SKM-1 (cell line): ENCODE measurements around the gene CEP68.
"Not testable (repeated sequence)": the region's sequence is repeated elsewhere in the genome, so short reads cannot be mapped to it uniquely, and the experiment has no call there.

ENCODE experiments used
- DNase-seq: peaks from one replicate; lab custom pipeline; 2025; ENCODE audit not compliant: unreplicated experiment; lab: John Stamatoyannopoulos, UW

Gene CEP68

DNA sequence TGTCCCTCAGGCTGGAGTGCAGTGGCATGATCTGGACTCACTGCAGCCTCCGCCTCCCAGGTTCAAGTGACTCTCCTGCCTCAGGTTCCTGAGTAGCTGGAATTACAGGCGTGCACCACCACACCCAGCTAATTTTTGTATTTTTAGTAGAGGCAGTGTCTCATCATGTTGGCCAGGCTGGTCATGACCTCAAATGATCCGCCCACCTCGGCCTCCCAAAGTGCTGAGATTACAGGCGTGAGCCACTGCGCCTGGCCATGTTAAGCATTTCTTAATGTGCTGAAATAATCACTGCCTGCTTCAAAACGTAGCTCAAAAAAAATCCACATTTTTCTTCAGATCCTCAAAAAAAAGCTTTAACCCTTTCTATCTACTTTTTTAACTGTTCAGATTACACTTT, 69.2 kb downstream of the CEP68 start:
- DNase-seq: not testable (repeated sequence)

DNA sequence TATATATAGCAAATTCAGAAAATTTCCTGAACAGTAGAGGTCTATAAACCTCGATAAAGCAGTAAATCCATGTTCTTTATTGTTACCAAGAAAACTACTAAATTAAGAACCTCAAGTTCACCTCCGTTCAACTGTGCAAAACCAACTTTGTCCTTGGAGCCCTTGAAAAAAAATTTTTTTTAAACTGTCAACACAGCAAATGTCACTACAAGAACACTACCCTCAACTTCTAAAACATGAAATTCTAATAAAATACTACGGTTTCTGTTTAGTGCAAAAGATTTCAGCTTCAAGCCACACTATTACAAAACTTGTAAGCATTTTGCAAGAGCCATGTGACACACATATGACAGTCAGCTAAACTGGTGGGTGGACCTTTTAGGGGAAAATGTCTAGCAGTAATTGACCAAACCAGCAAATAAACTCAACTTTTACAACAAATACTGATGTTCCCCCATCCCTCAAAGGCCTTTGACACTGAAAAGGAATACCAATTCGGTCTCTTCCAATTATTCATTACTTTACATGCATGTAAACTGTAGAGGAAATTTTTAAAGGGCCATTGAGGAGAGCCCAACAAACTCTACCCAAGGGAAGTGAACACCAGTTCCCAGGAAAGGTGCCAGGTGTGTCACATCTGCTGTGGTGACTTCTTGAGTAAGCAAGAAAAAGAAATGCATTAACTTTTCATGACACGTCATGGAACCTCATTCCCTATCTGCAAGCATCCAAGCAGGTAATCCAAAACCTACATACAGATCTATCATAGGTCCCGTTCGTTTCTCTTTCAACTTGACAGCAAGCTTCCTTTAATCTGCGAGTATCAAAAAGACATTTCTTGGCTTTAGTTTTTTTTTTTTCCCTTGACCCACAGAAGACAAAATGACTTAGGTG, 72.3 kb downstream of the CEP68 start:
- peak; percentile 70 for DNase-seq

DNA sequence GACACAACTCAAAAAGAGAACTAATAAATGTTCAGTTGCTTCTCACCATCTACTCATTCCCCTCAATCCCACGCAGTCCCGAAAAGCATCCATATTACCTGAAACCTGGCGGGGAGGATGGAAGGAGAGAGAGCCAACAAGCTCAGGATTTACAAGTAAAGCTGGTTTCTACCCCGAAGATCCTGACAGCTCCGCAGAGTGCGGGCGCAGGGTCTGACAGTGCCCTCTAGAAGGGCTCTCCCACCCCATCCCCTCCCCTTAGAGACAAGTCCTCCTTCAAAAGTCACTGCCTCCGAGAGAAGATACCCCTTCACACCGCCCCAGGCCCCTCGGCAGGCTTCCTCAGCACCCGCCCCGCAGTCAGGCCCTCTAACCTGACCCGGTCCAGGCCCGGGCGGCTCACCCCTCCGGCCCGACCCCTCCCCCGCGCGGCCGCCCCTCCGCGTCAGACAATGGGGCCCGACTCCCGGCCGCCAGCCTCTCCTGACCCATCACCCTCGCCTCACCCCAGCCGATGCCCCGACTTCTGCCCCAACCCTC, 73.1 kb downstream of the CEP68 start:
- no peak for DNase-seq

DNA sequence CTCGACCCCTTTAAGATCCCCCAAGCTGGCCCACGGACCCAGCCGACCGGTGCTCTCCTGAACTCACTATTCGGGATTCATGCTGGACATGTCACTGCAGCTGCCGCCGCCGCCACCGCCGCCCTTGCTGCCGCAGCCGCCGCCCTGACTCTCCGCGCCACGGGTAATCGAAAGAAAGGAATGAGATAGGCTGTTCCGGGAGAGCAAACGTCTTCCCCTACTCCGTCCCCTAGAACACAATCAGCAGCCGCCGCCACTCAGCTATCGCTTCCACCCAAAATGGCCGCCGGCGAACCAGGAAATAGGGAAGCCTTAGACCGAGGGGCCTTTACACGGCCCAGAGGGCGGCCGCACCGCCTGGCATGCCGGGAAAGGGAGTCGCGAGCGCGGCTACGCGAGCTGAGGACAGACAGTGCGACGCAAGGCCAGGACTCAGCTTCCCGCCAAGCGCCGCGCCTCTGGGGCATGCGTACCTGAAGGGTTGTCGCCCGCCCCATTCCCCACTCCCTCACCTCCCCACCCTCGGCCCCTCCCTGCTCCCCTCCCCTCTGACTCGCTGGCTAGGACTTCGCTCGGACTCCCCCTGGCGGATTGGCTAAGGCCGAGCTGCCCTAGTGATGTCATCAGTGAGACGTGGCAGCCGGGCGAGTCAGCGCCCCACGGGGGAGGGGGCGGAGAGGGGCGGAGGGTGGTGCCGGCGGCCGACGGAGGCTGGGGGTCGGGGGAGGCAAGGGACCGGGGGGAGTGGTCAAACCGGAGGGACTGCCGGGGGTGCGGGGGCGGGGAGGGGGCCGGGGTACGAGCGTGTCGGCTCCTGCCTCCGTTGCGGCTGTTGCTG, 73.8 kb downstream of the CEP68 start, which contains the start of gene RAB1A:
RAB1A (minus strand) TSS at position 281 of the 838 bp plus-strand sequence; CDS start at position 90, 191 bp downstream.
- DNase-seq: peak; percentile 97

DNA sequence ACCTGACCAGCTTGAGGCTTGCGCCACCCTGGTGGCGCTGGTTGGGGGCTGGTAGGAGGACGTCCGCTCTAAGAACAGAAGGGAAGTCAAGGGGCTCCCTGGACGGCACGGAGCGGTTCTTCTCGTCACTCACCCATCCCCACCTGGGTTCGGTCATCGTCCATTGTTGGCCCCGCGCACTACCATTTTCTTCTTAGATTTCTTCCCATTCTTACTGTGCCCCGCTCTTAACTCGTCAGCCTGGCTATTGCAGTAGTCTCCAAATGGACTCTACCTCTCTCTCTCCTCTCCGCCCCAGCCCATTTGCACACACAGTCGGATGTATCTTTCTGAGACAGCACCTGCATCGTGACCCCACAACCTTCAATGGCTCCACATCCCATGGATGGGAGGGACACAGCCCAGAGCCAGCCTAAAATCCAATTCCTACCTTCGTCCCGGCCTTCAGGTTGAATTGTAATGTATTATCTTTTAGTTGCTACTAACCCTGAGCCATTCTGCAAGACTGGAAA, 74.5 kb downstream of the CEP68 start:
- DNase-seq: peak; percentile 74

DNA sequence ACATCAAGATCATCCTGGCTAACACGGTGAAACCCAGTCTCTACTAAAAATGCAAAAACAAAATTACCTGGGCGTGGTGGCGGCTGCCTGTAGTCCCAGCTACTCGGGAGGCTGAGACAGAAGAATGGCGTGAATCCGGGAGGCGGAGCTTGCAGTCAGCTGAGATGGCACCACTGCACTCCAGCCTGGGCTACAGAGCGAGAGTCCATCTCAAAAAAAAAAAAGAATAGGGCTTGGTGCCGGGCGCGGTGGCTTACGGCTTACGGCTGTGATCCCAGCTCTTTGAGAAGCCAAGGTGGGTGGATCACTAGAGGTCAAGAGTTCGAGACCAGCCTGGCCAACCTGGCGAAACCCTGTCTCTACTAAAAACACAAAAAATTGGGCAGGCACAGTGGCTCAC, 76.7 kb downstream of the CEP68 start:
- DNase-seq: not testable (repeated sequence)

DNA sequence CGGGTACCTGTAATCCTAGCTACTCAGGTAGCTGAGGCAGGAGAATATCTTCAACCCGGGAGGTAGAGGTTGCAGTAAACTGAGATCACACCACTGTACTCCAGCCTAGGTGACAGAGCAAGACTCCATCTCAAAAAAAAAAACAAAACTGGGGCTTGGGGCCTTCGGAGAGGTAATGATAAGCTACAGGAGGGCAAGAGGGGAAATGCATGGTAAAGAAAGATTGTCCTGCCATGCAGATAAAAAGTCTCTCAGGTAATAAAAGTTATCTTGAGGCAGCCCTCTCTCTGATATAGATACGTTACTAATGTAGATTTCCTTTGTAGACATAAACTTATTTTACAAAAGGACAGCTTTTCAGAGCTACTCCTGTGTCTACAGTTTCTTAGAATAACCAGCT, 77.4 kb downstream of the CEP68 start:
- DNase-seq: no peak

DNA sequence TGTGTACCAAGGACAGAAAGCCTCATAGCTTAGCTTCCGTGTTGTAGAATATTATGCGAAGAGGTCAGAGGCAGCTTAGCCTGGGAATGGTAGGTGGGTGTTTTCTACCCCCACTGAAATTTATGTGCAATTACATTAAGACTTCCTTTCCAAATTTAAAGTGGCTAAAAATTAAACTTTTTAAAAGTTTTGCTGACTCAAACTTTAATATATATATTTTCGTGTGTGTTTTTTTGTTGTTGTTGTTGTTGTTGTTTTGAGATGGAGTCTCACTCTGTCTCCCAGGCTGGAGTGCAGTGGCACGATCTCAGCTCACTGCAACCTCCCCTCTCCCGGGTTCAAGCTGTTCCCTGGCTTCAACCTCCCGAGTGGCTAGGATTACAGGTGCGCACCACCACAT, 77.9 kb downstream of the CEP68 start:
- DNase-seq: no peak

DNA sequence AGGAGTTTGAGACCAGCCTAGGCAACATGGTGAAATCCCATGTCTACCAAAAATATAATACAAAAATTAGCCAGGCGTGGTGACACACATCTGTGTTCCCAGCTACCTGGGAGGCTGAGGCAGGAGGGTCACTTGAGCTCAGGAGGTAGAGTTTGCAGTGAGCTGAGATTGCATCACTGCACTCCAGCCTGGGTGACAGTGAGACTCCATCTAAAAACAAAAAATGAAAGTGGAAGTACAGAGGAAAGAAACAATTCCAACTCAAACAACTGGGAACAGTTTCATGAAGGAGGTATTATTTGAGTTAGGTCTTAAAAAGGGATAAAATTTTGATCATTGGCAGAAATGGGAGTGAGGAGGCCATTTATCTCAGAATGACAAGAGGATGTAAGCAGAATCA, 80.0 kb downstream of the CEP68 start:
- DNase-seq: no peak
